Fibroblast of pulmonary artery (primary cell): ENCODE measurements around the gene RASAL2.
A peak's percentile ranks its signal among the peaks of the same experiment; 100 is the strongest.

Source experiments
- DNase-seq: peaks from one replicate; pipeline ENCODE4 v3.0.0-alpha.2; 2010; ENCODE audit warnings: low read depth
- H3K4me3 ChIP-seq: replicated peaks from 2 replicates; pipeline ENCODE4 v1.5.1; 2011; ENCODE audit warnings: low read depth, mild to moderate bottlenecking, control low read depth, low read length, moderate library complexity
- CTCF ChIP-seq: IDR thresholded peaks from 2 replicates; pipeline ENCODE4 v1.5.1; 2011; ENCODE audit warnings: mild to moderate bottlenecking, control low read depth, low read length, inconsistent platforms; ENCODE audit errors: missing control alignments

RASAL2 gene

GRCh38 chr1:178520803-178521202 lies 426.9 kb downstream of the RASAL2 start:
- no peak for DNase-seq
- no peak for TF ChIP-seq CTCF
- H3K4me3 ChIP-seq = no peak overlapping the region

- no peak for TF ChIP-seq CTCF
- no peak for DNase-seq
- H3K4me3 ChIP-seq = no peak overlapping the region
Observed at GRCh38 chr1:178521241-178521640, 427.3 kb downstream of the RASAL2 start.

- DNase-seq = no peak
- TF ChIP-seq CTCF = no peak
- H3K4me3 ChIP-seq = no peak overlapping the region
Observed at GRCh38 chr1:178527117-178527516, 433.2 kb downstream of the RASAL2 start.

GRCh38 chr1:178528228-178528952 lies 434.5 kb downstream of the RASAL2 start:
- no peak overlapping the region for H3K4me3 ChIP-seq
- TF ChIP-seq CTCF = no peak
- DNase-seq = no peak

- H3K4me3 ChIP-seq = no peak overlapping the region
- TF ChIP-seq CTCF = no peak
- no peak for DNase-seq
Observed at GRCh38 chr1:178528953-178529335, 435.0 kb downstream of the RASAL2 start.

- no peak overlapping the region for H3K4me3 ChIP-seq
- no peak for DNase-seq
- TF ChIP-seq CTCF = no peak
Observed at GRCh38 chr1:178529364-178530036, 435.6 kb downstream of the RASAL2 start.

- no peak for TF ChIP-seq CTCF
- DNase-seq = peak; percentile 39
Observed at GRCh38 chr1:178530037-178530402, 436.1 kb downstream of the RASAL2 start.

More at GRCh38 chr1:178530037-178530402, 436.1 kb downstream of the RASAL2 start:
- H3K4me3 ChIP-seq = no peak overlapping the region
